Coronary artery (tissue), 2 donors: Measurements from ENCODE around the gene DOCK6.

Source experiments
- DNase-seq: peaks from one replicate; pipeline ENCODE4 v3.0.0-alpha.2; 2017; ENCODE audit warnings: low spot score
- H3K27ac ChIP-seq, 2 donors: fragments of 200-600 bp; sonication (generic); one replicate each; pipeline ENCODE4 v1.5.1; 2016 to 2019
- H3K4me3 ChIP-seq: fragments of 200-600 bp; sonication (generic); 2 replicates; pipeline ENCODE4 v1.5.1; 2016; ENCODE audit warnings: mild to moderate bottlenecking, moderate library complexity
- TF ChIP-seq, protein P1 (sequence below): fragments of 200-600 bp; sonication (generic); IDR thresholded peaks from one replicate; pipeline ENCODE4 v1.5.1; 2019; ENCODE audit warnings: antibody characterized with exemption

DOCK6 gene

DNA sequence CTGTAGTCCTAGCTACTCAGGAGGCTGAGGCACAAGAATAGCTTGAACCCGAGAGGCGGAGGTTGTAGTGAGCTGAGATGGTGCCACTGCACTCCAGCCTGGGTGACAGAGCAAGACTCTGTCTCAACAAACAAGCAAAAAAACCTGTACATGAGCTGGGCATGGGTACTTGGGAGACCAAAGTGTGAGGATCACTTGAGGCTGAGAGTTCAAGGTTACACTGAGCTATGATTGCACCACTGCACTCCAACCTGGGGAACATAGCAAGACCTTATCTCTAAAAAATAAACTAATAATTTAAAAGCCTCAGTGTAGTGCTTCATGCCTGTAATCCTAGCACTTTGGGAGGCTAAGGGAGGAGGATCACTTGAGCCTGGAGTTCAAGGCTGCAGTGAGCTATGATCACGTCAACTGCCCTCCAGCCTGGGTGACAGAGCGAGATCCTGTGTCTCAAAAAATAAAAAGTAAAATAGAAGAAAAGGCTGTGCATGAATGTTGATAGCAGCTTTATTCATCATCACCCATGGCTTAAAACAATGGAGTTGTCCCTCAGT lies 12.3 kb upstream of the DOCK6 start:
- Histone ChIP-seq H3K4me3 (no peak overlapping the region), H3K27ac (no peak overlapping the region)
- TF ChIP-seq, protein P1, sequence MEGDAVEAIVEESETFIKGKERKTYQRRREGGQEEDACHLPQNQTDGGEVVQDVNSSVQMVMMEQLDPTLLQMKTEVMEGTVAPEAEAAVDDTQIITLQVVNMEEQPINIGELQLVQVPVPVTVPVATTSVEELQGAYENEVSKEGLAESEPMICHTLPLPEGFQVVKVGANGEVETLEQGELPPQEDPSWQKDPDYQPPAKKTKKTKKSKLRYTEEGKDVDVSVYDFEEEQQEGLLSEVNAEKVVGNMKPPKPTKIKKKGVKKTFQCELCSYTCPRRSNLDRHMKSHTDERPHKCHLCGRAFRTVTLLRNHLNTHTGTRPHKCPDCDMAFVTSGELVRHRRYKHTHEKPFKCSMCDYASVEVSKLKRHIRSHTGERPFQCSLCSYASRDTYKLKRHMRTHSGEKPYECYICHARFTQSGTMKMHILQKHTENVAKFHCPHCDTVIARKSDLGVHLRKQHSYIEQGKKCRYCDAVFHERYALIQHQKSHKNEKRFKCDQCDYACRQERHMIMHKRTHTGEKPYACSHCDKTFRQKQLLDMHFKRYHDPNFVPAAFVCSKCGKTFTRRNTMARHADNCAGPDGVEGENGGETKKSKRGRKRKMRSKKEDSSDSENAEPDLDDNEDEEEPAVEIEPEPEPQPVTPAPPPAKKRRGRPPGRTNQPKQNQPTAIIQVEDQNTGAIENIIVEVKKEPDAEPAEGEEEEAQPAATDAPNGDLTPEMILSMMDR, result no peak
- DNase-seq, result no peak

DNA sequence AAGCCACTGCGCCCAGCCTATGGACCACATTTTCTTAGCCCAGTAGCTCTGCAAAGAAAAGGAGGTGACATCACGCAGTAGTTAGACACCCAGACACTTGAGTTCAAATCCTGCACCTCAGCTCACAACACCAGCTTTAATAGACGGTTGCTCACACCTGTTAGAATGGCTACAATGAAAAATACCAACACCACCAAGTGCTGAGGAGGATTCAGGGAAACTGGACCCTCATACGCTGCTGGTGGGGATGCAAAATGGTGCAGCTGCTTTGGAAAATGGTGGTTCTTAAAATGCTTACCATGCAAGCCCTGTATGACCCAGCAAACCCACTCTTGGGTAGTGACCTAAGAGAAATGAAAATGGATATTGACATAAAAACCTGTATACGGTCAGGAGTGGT lies 11.7 kb upstream of the DOCK6 start:
- Histone ChIP-seq H3K4me3 (no peak overlapping the region), H3K27ac (no peak overlapping the region)
- TF ChIP-seq, protein P1, result no peak
- no peak for DNase-seq

DNA sequence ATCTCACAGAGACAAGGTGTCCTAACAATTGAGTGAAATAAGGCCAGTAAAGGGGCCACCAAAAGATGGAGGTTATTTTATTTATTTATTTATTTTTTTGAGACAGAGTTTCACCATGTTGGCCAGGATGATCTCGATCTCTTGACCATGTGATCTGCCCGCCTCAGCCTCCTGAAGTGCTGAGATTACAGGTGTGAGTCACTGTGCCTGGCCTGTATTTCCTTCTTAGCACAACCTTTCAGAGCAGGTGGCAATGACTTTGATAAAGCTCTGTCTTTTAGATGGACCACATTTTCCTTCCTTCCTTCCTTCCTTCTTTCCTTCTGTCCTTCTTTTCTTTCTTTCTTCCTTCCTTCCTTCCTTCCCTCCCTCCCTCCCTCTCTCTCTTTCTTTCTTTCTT lies 11.0 kb upstream of the DOCK6 start:
- Histone ChIP-seq H3K4me3 (no peak overlapping the region), H3K27ac (no peak overlapping the region)
- DNase-seq, result no peak
- TF ChIP-seq, protein P1, result no peak

DNA sequence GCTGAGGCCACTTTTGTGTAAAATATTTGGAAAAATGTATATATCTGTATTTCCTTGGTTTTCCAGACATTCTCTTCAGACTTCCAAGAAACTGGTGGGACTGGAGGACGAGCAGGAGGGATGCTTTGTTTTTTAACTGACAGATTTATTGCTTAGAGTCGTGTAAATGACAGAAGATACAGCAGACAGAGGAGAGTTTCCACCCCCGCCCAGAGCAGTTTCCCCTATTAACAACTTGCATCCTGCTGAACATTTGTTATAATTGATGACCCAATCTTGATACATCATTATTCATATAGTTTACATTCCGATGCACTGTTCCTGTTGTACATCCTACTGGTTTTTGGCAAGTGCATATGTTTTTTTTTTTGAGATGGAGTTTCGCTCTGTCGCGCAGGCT lies 7.1 kb upstream of the DOCK6 start:
- Histone ChIP-seq H3K4me3 (no peak overlapping the region), H3K27ac (peak overlapping the region in 1 of 2 donors; percentile 19)
- DNase-seq, result no peak
- TF ChIP-seq, protein P1, result no peak

DNA sequence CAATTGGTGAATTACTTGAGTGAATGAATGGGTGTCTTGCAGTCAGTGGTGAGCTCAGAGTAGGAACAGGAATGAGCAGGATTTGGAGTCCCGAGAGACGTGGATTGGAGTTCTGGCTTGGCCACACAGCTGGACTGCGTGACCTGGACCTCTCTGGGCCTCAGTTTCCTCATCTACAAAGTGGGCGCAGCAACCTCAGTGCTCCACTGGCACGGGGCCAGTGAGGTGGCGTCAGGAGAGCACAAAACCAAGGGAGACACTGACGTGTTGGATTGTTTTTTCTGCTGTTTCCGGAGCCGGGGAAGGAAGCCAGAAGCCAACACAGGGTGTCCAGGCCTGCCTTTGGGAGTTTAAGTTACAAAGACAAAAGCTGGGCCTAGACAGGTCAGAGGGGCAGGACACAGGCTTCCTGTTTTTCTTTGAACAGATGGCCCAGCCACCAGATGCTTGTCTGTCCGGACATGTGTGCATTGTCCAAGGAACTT lies 6.5 kb upstream of the DOCK6 start:
- no peak overlapping the region for H3K4me3 ChIP-seq
- TF ChIP-seq, protein P1, result no peak
- DNase-seq, result no peak
- H3K27ac ChIP-seq, result peak overlapping the region in 1 of 2 donors; percentile 19

DNA sequence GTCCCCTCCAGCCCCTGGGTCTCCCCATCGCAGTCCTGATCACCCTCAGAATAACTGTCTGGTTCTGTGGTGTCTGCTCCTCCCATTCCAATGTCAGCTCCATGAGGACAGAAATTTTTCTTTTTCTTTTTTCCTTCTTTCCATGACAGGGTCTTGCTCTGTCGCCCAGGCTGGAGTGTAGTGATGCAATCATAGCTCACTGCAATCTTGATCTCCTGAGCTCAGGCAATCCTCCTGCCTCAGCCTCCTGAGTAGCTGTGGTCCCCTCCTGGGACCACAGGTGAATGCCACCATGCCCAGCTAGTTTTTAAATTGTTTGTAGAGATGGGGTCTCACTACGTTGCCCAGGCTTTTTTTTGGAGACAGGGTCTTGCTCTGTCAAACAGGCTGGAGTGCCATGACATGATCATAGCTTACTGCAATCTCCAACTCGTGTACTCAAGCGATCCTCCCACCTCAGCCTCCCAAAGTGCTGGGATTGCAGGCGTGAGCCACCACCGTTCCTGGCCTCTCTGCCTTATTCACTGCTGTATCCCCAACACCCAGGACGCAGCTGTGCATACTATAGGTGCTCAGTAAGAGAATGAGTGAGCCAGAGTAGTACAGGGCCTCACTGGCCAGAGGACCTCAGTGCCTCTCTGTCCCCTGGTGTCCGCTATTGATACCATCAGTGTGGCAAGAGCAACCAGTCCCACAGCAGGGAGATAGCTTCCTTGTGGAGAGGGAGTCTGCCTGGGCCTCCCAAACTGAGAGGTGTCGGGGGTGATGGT lies 5.2 kb upstream of the DOCK6 start:
- DNase-seq, result no peak
- Histone ChIP-seq H3K27ac (peak overlapping the region in 1 of 2 donors; percentile 6), H3K4me3 (no peak overlapping the region)
- TF ChIP-seq, protein P1, result no peak

DNA sequence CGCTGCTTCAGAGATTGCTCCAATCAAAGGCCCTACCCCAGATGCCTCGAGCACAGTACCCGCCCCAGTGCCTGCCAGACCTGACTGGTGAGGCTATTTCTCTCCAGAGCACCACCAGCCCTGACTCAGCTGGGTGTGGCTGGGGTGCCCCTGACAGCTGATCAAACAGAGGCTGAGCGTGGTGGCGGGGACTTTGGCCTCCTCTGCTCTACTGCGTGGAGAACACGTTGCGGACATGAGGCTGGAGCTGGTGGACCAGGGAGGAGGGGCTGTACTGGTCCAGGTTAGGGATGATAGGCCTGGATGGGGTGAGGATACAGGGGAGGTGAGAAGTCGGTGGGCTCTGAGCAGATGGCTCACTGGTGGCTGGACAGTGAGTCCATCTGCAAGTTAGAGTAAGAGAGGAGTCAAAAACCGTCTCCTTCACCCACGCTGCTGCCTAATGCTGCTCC lies 3.5 kb upstream of the DOCK6 start:
- no peak overlapping the region for H3K27ac ChIP-seq

More for the DNA sequence above, 3.5 kb upstream of the DOCK6 start:
- H3K4me3 ChIP-seq, result no peak overlapping the region
- no peak for DNase-seq
- TF ChIP-seq, protein P1, result no peak
